COR-L47 (cell line): Measurements from ENCODE around the gene SPINK7.
"Not testable (repeated sequence)": the region's sequence is repeated elsewhere in the genome, so short reads cannot be mapped to it uniquely, and the experiment has no call there.

Source experiments
- DNase-seq: peaks from one replicate; lab custom pipeline; 2025; lab: John Stamatoyannopoulos, UW

SPINK7 gene

DNA sequence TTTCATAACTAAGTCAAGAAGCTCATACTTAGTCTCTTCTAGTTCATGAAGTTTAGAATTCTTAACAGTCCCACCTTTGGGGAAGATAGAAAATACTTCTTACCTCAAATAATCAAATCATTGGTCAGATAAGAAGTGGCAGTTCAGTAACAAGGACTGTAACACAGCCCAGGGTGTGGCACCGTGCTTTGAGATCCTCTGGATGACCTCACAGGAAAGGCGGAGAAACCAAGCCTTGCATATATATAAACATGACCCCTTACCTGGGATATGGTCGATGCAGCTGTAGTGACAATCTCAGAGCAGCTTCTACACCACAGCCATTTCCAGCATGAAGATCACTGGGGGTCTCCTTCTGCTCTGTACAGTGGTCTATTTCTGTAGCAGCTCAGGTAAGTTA is at the start of gene SPINK7:
Gene SPINK7 (plus strand): TSS at position 271 of the 400 bp plus-strand sequence. CDS start 61 bp downstream, at position 332.
- no peak for DNase-seq

DNA sequence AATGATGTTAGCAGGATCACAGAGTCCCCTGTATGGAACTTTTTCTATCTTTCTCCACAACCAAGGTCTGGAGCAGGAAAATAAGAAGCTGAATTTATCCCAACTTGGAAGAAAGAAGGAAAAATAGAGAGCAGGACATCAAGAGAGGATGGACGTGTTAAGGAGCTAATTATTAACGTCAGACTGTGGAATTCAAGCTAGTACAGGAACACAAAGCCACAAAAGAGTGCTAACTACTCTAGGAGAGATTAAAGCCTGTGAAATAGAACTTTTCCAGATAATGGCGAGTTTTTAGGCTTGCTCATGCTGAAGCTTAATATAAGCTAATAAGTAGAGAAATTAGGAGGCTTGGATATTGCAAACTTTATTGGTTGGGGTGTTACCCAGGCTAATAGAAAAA is 44.3 kb upstream of the SPINK7 start:
- no peak for DNase-seq

DNA sequence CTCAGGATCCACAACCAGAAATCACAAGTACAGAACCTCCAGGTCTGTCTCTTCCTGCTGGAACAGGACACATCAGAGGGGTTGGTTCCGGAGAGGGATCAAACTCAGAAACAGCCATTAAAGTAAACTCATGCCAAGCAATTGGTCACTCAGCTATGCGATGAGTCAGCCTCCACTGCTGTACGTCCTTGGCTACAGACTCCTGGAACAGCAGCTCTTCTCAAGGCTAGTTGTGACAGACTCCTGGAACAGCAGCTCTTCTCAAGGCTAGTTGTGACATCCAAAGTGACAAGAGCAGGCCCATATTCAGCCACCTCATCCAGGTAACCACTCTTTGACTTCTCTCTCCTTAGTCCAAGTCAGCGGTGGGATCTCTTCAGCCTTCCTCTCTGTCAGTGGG is 43.7 kb upstream of the SPINK7 start, which contains the start of gene SPINK13:
Gene SPINK13 (plus strand): TSS at position 229 of the 400 bp plus-strand sequence. CDS start 1,279 bp downstream, outside the sequence.
- DNase-seq = no peak

GRCh38 chr5:148275129-148275528 is 37.1 kb upstream of the SPINK7 start:
- DNase-seq = not testable (repeated sequence)

DNA sequence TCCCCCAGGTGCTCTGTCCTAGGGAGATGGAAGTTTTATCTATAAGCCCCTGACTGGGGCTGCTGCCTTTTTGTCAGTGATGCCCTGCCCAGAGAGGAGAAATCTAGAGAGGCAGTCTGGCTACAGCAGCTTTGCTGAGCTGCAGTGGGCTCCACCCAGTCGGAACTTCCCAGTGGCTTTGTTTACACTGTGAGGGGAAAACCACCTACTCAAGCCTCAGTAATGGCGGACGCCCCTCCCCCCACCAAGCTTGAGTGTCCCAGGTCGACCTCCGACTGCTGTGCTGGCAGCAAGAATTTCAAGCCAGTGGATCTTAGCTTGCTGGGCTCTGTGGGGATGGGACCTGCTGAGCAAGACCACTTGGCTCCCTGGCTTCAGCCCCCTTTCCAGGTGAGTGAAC is 31.3 kb upstream of the SPINK7 start:
- DNase-seq = peak; percentile 1

- DNase-seq = not testable (repeated sequence)
Observed at GRCh38 chr5:148281336-148281735, 30.9 kb upstream of the SPINK7 start.

- peak; percentile 52 for DNase-seq
Observed at GRCh38 chr5:148290271-148291195, 21.7 kb upstream of the SPINK7 start.

- DNase-seq = no peak
Observed at GRCh38 chr5:148297731-148298130, 14.5 kb upstream of the SPINK7 start.

- DNase-seq = no peak
Observed at GRCh38 chr5:148306446-148306845, 5.8 kb upstream of the SPINK7 start.

GRCh38 chr5:148309019-148309418 is 3.2 kb upstream of the SPINK7 start:
- DNase-seq = no peak

- no peak for DNase-seq
Observed at GRCh38 chr5:148309746-148310145, 2.5 kb upstream of the SPINK7 start.

GRCh38 chr5:148311484-148311883 is 739 bp upstream of the SPINK7 start:
- no peak for DNase-seq

DNA sequence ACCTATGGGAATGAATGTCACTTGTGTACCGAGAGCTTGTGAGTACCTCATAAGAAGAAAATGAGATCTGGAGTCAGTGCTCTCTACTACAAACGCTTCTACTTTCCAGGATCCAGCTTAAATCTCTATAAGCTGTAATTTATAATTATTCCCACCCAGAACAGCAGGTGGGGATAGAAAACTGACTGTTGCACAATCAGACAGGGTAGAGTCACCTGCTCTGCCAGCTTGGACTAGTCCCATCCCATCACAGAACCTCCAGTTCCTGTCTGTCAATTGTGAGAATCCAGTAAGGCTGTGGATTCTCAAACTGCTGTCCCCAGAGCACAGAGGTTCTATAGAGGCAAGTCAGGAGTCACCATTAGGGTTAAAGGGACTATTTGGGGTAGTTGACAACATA is 2.0 kb downstream of the SPINK7 start:
- no peak for DNase-seq

DNA sequence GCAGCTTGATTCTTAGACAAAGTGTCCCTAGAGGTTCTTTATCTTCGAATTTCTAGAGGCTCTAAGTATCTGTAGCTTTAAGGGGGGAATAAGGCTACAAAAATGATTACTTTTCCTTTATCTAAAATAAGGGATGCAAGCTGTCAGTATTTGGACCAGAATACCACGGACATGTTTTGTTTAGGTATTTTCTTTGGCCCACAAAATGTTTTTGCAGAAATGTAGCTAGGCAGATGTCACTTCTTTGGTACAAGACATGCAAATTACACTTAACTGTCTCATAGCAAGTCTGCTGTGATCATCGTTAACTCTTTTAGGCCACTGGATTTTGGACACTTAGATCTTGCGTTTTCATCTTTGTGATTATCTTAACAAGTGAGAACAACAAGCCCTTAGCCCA is 2.5 kb downstream of the SPINK7 start:
- DNase-seq = no peak

DNA sequence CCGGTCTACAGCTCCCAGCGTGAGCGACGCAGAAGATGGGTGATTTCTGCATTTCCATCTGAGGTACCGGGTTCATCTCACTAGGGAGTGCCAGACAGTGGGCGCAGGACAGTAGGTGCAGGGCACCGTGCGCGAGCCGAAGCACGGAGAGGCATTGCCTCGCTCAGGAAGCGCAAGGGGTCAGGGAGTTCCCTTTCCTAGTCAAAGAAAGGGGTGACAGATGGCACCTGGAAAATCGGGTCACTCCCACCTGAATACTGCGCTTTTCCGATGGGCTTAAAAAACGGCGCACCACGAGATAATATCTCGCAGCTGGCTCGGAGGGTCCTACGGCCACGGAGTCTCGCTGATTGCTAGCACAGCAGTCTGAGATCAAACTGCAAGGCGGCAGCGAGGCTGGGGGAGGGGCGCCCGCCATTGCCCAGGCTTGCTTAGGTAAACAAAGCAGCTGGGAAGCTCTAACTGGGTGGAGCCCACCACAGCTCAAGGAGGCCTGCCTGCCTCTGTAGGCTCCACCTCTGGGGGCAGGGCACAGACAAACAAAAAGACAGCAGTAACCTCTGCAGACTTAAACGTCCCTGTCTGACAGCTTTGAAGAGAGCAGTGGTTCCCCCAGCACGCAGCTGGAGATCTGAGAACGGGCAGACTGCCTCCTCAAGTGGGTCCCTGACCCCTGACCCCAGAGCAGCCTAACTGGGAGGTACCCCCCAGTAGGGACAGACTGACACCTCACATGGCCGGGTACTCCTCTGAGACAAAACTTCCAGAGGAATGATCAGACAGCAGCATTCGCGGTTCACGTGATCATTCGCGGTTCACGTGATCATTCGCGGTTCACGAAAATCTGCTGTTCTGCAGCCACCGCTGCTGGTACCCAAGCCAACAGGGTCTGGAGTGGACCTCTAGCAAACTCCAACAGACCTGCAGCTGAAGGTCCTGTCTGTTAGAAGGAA is 8.1 kb downstream of the SPINK7 start:
- DNase-seq = peak; percentile 58

DNA sequence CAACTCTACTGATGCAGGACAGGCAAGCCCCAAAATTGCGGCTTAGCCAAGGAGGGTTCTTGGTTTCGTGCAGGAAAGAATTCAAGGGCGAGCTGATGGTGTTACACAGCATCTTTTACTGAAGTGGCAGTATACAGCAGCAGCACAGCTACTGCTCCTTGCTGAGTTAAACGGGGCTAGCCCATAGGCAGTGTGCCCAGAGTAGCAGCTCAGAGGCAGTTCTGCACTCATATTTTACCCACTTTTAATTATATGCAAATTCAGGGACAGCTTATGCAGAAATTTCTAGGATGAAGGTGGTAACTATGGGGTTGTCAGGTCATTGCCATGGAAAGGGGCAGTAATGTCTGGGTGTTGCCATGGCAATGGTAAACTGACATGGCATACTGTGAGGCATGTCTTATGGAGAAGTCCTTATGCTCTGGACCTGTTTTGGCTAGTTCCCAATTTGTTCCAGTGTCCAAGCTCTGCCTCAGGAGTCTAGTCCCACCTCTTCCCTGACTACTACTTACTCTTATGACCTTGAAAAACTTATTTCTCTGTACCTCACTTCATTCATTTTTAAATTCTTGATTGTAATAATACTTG is 21.1 kb downstream of the SPINK7 start:
- DNase-seq = no peak

- DNase-seq = no peak
Observed at GRCh38 chr5:148335259-148335658, 23.0 kb downstream of the SPINK7 start, which contains the start of gene SPINK9. TSS of gene SPINK9 (plus strand) at chr5:148335559. CDS start at chr5:148335614, 55 bp downstream.

GRCh38 chr5:148336704-148337435 is 24.6 kb downstream of the SPINK7 start:
- no peak for DNase-seq

- DNase-seq = no peak
Observed at GRCh38 chr5:148342371-148343045, 30.3 kb downstream of the SPINK7 start.

DNA sequence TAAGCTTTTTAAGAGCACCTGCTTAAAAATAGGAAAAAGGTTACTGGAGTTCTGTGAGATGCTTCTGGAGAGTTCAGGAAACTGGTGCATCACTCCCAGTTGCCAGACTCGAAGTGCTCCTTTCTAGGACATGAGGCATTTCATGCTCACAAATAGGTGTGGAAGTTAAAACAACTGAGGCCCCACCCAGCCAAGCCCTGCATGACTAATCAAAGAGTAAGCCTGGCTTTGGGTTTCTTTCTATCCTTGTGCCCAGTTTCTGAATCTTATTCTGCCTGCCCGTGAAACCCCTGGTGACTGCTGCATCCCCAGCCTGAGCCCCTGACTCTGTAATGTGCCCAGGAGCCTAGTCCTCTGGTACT is 30.8 kb downstream of the SPINK7 start:
- no peak for DNase-seq
